ENCODE results near the gene OR1S1. TPM values are rescaled to one million over a fixed set of nuclear protein-coding genes. Genes with fewer than 3 reads are reported as not detected.

Gene OR1S1
- total RNA-seq, result not detected in 2 replicates

GRCh38 chr11:58212420-58212819 is at the start of gene OR1S1:
OR1S1 (plus strand) TSS chr11:58212720.

GRCh38 chr11:58188770-58189169 is 23.8 kb upstream of the OR1S1 start, which contains the start of gene OR9Q2:
OR9Q2 (plus strand) TSS chr11:58189070; CDS start chr11:58190491, 1,421 bp downstream.

GRCh38 chr11:58204042-58204441 is 8.5 kb upstream of the OR1S1 start, which contains the start of gene OR1S2:
OR1S2 (minus strand) TSS chr11:58204142; CDS start chr11:58204142, 0 bp downstream.

Other genes starting within 250 kb of the OR1S1 start
- gene OR9Q1, start 188.8 kb upstream of the OR1S1 start, total RNA-seq, result not detected in 2 replicates
- gene OR6Q1, start 181.8 kb upstream of the OR1S1 start, total RNA-seq, result not detected in 2 replicates
- not detected in 2 replicates for gene OR9I1, start 87.2 kb upstream of the OR1S1 start, total RNA-seq
- gene OR9Q2, start 23.6 kb upstream of the OR1S1 start, total RNA-seq, result not detected in 2 replicates
- gene OR1S2, start 8.6 kb upstream of the OR1S1 start, total RNA-seq, result not detected in 2 replicates
- gene OR10Q1, start 16.2 kb downstream of the OR1S1 start, total RNA-seq, result not detected in 2 replicates
- not detected in 2 replicates for gene OR10W1, start 55.5 kb downstream of the OR1S1 start, total RNA-seq
- gene OR5B17, start 146.3 kb downstream of the OR1S1 start, total RNA-seq, result not detected in 2 replicates
- not detected in 2 replicates for gene OR5B3, start 194.2 kb downstream of the OR1S1 start, total RNA-seq
- not detected in 2 replicates for gene OR5B2, start 215.4 kb downstream of the OR1S1 start, total RNA-seq
- gene OR5B12, start 229.5 kb downstream of the OR1S1 start, total RNA-seq, result not detected in 2 replicates